ENCODE results near the gene CMTM4. TPM values are rescaled to one million over a fixed set of nuclear protein-coding genes. Genes with fewer than 3 reads are reported as not detected.

CMTM4 gene
- total and polyA plus RNA-seq, 2 of the 8 experiments (the other 6 are each of a cell fraction or from before 2014, with no cell fraction given), result 35.3 to 51.7 TPM

DNA sequence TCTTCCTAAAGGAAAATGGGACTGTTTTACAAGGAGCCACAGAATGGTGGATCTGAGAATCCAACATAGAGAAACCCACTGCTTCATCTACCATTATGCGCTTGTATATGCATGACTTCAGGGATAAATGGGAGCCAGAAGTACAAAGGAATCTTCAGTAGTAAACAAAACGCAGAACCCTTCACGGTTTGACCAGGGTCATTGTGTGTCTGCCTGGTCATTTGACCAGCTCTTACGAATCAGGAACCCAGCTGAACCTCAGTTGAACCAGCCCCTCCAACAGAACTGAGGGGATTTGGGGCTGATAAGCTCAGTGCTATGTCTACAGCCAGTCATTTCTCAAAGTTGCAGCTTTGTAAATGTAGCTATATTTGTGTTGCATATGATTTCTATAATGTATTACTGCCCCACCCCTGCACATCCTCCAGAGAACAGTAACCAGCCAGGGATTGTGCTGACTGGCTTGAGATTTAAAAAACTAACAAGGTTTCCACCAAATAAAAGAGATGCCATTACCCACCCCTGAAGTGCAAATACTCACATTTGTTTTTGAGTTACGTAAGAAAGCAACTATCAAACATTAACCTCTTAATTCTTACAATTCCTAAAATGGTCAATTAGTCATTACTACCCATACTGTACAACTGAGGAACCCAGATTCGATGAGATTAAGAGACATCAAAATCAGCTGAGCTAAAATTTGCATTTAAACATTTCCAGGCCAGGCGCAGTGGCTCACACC, 6.3 kb downstream of the CMTM4 start (continued):
- no peak for TF ChIP-seq POU5F1 (IDR thresholded peaks at IDR 0.05; ENCODE audit: low read depth, low read length)
- no peak for TF ChIP-seq TAF7 (optimal IDR thresholded peaks at IDR 0.05; ENCODE audit: borderline replicate concordance, low read depth, low read length)
- no peak for TF ChIP-seq ASH2L (IDR thresholded peaks at IDR 0.05; ENCODE audit: low read length)
- no peak for TF ChIP-seq NANOG (IDR thresholded peaks at IDR 0.05; ENCODE audit: insufficient read depth, low read depth, low read length, poor library complexity, severe bottlenecking)

Measured in H1 (cell line).